Fibroblast of skin of left biceps (primary cell): ENCODE measurements around the gene RETREG1.
A peak's percentile ranks its signal among the peaks of the same experiment; 100 is the strongest.
"Not testable (repeated sequence)": the region's sequence is repeated elsewhere in the genome, so short reads cannot be mapped to it uniquely, and the experiment has no call there.

Experiments used
- DNase-seq, 2 experiments: peaks; one replicate each; pipeline ENCODE4 v3.0.0-alpha.2; 2013; ENCODE audit warnings: low read depth in 2 of 2

RETREG1 gene

DNA sequence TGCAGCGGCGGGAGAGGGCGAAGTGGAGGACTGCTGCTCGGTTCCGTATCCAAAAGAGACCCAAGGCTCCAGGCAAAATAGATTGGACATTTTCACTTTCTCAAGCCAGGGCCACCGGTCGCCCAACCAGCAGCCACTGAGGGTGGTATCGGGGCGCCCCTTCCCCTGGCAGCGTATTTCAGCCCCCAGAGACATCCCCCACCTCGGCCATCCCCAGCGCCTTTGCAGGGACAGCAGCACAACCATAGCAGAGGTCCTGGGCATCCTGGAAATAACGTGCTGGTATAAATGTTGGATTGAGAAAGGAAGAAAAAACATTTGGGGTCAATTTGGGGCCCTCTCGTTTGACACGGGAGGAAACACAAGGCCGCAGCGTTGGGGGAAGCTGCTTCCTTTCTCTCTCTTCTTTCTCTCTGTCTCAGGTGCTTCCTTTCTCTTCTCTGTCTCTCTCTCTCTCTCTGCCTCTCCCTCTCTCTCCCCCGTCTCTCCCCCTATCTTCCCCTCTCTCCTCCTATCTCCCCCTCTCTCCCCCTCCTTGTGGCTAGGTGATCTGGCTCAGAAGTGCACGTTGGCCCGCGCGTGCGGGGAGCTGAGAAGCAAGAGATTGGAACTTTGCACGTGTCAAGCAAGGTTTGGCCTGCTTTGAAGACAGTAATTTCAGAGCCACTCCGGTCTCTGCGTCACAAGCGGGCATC, 624 bp upstream of the RETREG1 start:
- DNase-seq = no peak

DNA sequence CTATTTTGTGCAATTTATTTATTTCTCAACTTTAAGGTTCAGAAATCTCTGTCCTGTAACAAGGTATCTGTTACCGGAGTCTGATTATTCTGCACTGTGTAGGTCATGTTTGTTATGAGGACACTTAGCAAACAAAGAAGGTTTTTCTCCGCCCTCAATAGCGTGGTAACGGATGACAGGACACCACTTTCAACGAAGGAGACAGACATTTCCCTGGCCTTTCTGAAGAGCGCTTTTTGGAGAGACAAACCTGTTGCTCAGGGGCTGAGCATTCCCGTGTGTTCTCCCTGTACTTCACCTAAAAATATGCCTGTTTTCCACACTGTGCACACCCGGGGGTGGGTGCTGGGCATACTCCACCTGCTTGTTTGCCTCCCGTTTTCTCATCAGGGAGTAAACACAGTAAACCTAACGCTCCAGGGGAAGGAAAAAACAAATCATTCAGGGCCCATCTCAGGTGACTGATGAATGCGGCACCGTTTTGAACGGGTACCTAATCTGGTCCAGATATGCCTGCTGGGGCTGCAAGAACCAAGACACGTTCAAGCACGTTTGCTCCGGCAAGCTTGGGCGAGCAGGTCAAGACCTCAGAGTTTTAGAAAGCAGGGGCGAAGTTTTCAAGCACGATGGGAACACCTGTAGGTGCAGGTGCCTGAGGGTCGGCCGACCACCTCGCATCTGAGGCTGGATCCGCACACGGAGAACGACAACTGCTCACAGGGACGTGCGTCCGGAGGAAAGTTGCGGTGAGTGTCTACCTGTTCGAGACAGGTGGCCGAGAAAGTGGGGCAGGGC, 859 bp downstream of the RETREG1 start:
- no peak for DNase-seq

DNA sequence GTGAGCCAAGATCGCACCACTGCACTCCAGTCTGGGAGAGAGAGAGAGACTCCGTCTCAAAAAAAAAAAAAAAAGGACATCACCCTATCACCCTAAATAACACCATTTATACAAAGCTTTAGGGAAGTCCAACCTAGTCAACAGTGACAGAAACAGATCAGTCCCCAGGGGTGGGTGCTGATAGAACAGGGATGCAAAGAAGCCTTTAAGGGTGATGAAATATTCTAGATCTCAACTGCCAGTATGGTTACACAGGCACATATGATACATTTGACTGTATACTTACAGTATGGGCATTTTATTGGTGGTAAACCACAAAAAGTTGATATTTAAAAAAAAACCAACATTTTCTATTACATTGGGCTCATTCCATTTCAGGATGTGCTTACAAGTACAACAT, 4.8 kb downstream of the RETREG1 start:
- no peak for DNase-seq

DNA sequence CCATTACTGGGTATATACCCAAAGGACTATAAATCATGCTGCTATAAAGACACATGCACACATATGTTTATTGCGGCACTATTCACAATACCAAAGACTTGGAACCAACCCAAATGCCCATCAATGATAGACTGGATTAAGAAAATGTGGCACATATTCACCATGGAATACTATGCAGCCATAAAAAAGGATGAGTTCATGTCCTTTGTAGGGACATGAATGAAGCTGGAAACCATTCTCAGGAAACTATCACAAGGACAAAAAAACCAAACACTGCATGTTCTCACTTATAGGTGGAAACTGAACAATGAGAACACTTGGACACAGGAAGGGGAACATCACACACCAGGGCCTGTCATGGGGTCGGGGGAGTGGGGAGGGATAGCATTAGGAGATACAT, 5.9 kb downstream of the RETREG1 start:
- DNase-seq = not testable (repeated sequence)

DNA sequence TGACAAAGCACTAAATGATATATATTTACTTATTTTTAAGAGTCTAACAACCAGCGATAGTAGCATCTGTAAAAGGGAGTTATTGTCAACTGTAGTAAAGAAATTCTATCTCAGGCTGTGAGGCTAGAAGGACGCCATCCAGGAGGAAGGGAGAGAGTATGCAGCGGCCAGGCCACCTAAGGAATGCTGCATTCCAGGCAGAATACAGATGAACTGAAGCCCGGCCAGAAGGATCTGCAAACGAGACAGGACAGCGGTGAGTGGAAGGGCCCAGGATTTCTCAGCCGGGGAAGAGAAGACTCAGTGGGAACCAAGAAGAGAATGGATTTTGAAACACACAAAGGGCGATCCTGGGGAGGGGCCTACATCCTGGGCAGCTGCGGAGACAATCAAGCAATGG, 7.4 kb downstream of the RETREG1 start:
- no peak for DNase-seq

DNA sequence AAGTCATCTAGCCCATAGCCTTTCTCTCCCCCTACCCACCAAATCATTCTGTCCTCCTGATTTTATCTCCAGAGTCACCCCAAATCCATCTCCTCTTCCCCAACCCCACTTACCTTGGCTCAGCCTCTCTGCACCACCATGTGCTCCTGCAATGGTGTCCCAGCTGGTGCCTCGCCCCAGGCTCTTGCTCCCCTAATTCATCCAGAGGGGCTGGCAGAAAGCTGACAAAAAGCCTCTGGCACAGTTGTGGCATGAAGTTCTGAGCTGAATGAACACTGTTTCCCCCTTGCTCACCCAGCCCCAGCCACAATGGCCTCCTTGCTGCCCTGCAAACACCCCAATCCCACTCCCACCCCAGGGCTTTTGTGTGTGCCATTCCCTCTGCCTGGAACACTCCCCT, 10.2 kb downstream of the RETREG1 start:
- DNase-seq = no peak

DNA sequence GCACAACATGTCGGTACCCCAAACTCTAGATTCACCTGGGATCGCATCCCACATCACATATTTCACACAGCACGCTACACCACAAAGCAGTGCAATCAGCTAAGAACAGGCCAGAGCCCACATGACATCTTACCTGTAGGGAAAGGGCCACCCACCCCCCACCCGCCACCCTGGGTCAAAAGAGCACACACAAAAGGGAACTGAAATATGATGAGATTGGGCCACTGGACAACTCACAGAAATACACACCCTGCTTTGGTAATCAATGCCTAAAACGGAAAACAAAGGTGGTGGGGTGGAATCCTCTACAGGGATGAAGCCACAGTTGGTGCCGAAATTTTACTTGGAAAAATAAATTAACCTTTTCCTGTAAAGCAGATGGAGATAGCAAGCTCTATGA, 13.1 kb downstream of the RETREG1 start:
- no peak for DNase-seq

DNA sequence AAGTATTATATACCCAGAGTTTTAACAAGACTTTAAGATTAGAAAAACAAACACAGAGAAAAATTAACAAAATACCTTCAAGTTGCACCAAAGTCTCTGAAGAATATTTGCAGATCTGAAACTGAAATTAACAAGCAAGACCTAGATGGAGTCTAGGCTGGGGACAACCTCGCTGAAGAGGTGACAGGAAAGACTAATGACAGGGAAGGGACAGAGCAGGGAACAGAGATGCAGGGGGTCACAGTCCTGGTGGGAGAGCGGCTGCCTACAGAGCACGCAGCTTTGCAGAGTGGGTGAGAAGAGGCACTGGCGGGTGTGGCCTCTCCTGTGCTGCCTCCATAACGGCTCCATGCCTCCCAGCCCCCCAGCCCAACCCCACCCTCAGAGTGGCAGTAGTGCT, 13.5 kb downstream of the RETREG1 start:
- DNase-seq = no peak

DNA sequence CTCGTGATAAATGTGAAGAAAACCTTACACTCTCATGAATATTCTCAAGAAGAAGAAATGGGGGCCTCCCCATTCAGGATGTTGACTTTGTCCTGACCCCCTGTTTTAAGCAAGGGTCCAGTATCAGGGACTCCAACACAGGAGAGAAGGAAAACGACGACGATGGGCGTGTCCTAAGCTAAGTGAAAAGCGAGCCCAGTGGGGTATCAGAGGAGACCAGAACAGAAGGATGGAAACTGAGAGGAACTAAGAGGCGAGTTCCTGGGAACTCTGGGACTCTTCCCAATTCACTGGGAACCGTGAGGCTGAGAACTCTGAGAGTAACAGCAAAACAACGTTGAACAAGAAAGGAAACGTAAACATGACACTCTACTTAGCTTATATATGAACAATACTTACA, 14.6 kb downstream of the RETREG1 start:
- no peak for DNase-seq

DNA sequence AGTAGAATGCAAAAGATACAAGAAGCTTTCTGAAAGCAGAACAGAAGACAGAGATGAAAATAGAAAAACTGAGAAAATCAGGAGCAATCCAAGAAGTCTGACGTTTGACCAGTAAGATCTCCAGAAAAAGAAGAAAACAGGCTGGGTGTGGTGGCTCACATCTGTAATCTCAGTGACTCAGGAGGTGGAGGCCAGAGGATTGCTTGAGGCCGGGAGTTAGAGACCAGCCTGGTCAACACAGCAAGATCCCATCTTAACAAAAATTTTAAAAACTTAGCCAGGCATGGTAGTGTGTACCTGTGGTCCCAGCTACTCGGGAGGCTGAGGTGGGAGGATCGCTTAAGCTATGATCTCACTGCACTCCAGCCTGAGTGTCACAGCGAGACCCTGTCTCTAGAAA, 15.9 kb downstream of the RETREG1 start:
- no peak for DNase-seq

DNA sequence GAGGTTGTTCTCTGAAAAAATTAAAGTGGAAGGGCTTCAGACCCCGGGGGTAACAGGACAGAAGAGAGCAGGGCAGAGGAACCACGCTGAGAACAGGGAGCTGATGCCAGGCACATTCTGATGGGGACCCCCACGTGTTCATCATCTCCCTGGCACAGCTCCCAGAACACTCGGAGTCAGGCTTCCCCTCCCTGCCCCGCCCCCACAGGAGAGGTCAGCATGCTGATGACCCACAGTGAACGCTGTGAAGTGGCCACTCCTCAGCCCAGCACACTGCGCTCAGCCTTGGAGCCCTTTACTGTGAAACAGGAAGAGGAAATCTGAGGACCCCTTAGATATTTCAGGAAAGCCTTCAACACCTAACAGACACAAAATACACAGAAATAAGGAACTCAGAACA, 16.4 kb downstream of the RETREG1 start:
- no peak for DNase-seq

DNA sequence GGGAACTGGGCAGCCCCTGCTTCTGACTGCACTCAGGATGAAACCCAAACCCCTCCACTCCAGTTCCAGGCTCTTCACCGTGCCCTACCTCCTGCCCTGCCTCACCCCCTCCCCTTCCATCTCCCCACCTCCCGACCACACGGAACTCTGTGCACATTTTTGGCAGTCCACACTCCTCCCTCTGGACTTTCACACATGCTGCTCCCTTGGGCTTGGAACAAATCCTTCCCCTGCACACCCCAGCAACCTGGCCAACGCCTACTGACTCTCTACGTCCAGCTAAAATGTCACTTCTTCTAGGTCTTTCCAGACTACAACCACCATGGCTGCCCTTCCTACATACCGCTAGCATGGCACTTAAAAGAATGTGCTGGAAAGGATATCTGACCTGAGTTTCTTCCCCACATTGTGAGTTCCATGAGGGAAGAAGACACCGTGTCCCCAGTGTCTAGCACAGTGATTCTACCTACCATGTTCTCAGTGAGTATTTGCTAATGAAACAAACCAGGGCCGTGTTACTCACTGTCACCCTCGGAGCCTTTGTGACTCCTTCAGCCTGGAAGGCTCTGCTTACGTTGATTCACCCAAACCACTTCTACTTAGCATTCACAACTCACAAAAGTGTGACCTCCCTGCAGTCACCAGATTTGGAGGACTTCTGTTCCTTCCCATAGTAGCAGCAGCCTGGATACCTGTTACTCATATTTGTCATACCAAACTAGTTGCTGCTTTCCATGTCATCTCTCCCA, 18.7 kb downstream of the RETREG1 start:
- DNase-seq = no peak

DNA sequence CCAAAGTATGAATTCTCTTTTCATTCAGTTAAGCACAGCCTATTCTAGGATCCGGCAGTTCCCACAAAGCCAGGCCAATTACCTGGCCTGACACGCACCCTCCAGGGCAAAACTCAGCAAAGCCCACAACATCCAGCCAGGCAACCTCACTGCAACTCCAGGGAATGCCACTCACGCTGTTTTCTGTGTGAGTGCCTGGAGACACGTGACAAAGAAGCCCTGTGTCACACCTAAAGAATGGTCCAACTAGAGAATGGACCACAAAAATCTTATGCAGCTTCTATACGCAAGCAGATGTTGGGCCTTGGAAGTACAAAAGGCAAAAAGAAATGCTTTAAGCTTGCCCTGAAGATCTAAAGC, 20.2 kb downstream of the RETREG1 start:
- DNase-seq = peak; percentile 14 to 23

DNA sequence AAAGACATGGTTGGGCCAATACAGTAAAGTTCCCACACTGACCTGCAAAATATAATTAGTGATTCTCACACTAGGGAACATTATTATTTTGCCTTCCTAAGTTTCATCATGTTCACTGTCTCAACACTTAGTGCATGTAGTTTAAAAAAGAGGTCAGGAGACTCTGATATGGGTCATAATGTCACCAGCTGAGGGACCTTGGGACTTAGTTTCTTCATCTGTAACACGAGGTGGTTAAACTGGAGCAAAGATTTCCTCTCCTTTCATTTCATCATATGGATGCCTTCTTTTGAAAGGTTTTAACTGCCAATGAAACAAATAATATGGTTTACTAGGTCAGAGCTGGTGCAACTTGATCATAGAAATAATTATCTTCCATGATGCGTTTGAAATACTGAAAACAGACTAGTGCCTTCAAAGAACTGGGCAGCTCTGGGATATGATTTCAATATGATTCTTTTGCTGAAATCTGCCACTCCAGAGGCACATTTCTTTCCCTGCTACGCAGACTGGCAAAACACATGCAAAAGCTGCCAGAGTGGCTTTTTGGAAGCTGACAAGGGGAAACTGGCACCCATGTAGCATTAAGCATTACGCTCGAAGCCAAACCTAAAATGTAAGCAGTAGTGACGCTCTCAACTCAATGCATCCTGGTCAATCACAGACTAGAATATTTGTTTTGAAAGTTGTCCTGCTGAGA, 20.8 kb downstream of the RETREG1 start:
- DNase-seq = no peak

DNA sequence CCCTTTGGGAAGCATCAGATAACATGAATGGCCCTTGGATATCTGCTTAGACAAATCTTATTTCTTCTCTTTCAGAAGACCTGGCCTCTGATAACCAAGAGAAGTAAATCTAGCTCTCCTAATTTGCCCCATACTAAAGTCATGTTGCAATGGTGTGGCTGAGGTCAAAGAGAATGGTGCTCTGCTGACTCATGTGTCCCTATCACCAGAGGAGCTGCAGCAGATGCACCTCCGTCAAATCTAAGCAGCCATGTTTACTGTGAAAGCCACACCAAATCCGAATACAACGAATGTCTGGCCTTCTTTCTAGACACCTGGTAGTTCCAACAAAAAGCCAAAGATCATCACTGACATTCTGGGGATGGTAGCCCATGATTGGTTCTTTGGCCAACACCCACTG, 23.2 kb downstream of the RETREG1 start:
- no peak for DNase-seq

DNA sequence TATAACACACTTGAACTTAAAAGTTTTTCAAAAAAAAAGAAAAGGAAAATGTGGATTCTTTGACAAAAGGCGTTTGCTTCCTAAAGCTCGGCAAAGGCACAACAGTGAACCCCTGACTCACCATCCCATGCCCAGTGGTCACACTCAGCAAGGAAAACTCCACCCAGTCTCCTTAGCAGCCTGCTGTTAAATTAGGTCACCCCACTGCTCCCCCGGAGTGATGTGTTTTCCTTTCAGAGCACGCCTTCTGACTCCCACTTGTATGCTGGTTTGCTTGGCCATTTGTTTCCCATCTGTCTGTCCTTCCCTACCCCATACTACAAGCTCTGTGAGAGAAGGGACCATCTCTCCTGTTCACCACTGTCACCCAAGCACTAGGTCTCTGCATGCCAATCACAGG, 23.8 kb downstream of the RETREG1 start:
- DNase-seq = no peak

DNA sequence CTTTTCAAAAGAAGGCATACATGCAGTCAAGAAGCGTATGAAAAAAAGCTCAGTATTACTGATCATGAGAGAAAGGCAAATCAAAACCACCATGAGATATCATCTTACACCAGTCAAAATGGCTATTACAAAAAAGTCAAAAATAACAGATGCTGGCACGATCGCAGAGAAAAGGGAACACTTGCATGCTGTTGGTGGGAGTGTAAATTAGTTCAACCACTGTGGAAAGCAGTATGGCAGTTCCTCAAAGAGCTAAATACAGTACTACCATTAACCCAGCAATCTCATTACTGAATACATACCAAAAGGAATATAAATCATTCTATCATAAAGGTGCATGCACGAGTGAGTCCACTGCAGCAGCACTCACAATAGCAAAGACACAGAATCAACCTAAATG, 24.5 kb downstream of the RETREG1 start:
- DNase-seq = no peak

DNA sequence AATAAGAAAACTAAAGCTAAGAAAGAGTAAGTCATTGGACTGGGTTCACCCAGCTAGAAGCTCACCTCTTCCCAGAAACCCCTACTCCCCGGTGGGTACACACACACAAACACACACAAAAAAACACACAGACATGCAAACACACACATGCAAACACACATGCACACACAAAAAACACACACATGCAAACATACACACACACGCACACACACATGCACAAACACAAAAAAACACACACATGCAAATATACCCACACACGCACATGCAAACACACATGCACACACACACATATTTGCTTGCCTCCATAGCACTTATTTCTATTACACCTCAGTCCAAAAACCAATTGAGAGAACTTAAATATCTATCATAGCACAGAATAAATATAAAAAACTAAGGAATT, 26.1 kb downstream of the RETREG1 start:
- DNase-seq = no peak

DNA sequence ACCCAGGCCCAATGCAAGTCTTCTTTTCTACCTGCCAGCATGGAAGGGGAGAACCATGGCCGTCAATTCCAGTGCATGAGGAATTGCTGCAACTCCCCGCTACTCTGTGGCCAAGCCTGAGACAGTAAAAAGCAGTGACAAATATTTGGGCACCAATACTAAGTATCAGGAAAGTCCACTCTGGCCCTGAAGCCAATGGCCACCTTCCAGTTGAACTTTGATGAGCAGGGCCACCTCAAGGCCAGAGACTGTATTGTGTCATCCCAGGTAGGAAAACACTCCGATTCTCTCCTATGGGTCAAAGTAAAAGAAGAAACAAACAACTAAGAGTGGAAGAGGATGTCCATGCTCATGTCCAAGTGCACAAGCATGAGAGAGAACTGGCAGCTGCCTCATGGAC, 27.1 kb downstream of the RETREG1 start:
- DNase-seq = no peak

DNA sequence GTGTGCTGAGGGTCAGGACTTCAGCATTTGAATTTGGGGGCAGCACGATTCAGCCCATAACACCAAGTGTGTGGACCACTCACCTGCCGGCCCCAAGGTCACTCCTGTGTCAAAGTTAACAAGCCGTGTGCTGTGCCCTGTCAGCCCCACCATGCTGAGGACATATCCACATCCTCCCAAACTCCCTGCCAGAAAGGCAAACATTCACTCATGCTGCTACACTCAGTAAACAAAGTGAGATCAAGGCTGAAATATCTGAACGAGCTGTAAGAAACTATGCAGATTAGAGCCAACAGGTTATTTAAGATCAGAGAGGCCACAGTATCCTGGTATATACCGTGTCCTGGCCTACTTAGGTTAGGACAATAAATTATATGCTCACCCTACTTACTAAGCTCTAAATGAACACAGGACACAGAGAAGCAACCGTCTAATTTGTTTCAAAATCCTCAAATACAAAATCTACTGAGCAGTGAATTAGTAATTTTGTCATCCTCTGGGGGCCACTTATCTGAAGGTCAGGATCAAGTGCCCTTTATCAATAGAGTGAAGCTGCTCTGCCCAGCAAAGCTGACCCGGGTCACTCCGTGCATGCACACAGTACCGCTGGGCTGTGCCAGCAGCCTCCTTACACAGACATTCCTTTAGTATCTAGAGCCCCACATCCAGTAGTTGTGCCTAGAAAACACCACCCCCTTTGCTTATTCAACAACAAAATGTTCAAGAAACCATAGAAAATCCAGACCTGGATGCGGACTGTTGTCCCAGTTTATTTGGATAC, 28.2 kb downstream of the RETREG1 start:
- no peak for DNase-seq

DNA sequence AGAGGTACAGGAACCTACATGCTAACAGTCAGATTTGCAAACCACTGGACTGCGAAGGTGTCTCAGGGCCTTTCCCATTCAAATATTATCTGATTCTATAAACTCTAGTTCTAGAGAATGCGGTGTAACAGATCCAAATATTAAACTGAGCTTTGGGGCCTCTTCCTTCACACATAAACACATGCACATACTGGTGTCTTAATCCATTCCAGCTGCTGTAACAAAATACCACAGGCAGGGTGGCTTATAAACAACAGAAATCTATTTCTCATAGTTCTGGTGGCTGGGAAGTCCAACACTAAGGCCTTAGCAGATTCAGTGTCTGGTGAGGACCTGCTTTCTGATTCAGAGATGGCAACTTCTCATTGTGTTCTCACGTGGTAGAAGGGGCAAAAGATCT, 30.2 kb downstream of the RETREG1 start:
- DNase-seq = no peak
